SKM-1 (cell line): ENCODE results near the gene PHPT1.
"Not testable (repeated sequence)": the region's sequence is repeated elsewhere in the genome, so short reads cannot be mapped to it uniquely, and the experiment has no call there.

Experiments
- DNase-seq: peaks from one replicate; lab custom pipeline; 2025; ENCODE audit not compliant: unreplicated experiment; lab: John Stamatoyannopoulos, UW

The PHPT1 gene

GRCh38 chr9:136858844-136859757 lies 9.9 kb downstream of the PHPT1 start:
- DNase-seq: no peak

GRCh38 chr9:136860529-136860928 lies 11.3 kb downstream of the PHPT1 start:
- no peak for DNase-seq

- DNase-seq: no peak
These were observed 12.0 kb downstream of the PHPT1 start for GRCh38 chr9:136860933-136861873.

GRCh38 chr9:136861874-136862457 lies 12.8 kb downstream of the PHPT1 start:
- DNase-seq: no peak

DNA sequence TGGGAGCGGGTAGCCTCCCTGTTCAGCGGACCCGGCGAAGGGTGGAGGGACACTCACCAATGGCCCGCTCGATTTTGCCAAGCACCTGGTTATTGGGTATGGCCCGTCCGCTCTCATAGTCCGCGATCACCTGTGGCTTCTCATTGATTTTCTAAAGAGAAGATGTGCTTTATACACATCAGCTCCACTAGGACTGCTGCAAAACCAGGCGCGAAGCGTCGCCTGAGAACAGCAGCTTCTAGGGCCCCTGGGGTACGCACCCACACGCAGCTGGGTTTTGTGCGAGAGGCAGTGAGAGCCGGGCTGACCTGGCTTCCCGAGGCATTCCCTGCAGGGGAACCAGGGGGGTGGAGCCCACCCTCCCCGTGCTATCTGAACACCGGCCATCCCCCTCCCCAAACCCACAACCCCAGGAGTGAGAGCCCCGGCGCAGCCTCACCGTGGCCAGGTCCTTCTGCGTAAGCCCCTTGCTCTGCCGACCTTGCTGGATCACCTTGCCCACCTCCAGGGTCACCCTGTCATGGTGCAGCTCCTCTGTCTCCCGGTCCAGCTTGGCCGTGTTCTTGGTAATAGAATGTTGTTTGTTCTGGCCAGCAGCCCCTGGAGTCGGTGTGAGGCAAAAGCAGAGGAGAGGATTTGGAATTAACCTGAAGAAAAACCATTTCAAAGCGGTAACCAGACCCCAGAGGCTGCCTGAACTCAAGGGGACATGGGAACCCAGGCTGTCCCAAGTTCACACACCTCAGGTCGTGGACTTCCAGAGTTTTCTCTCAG lies 13.8 kb downstream of the PHPT1 start:
- no peak for DNase-seq

DNA sequence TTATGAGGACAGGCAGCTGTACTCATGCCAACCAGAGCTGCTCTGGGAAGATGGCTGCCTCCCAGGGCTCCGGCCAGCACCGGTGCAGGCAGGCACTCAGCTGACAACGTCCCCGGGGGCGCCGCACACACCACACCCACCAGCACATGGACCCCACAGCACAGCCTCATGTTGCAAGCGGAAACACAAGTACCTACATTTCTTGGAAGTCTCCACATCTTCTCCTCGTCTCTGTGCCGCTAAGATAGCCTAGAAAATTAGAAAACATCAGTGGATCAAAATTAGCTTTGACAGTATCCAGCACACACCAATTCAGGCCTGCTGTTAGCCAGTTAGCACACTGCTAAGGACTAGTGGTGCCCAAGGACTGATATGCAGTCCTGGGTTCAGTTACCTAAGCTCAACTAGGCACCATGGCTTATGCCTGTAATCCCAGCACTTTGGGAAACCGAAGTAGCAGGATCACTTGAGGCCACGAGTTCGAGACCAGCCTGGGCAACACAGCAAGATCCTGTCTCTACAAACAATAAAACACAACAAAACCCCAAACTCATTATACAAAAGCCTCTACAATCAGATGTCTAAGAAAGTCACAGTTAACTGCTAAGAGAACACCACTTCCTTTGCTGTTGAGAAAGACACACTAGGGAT lies 14.5 kb downstream of the PHPT1 start:
- no peak for DNase-seq

DNA sequence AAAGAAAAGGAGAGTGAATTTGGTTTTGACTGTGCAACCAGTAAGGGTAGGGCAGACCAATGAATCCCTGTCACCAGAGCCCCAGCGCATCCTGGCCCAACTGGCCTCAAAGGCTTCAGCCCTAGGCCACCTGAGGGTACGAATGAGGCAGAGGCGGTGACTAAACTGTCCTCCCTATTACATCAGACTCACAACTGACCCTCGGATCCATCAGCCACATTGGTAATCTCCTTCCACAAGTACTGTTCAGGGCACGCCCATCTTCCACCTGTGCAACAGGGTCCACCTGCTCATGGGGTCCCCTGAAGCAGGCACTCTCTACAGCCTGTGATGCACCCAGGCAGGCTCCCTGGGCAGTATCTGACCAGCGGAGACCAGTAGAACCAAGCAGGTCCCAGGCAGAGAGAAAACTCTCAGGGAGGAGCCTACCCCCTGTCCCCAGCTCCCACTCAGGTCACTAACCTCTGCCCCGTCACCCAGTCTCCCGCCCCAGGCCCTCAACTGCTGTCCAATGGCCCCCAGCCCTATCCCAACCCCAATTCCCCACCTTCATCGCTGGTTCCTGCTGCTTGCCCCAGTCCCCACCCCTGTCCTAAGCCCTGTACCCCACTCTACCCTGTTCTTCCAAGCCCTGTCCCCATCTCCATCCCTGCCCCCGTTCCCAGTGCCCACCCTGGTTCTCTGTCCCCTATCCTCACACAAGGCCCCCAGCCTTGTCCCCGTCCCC lies 16.0 kb downstream of the PHPT1 start:
- no peak for DNase-seq

DNA sequence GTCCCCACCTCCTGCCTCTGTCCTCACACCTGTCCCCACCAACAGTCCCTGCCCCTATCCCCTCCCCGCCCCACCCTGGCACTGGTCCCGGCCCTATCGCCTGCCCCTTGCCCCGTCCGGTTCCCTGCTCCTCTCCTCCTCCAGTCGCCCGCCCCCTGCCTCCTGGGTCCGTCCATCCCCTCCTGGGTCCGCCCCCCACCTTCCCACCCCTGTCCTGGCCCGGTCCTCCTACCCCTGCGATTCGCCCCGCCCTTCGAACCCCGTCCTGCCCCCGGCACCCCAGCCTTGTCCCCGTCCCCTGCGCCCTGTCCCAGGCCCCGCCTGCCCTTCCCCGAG lies 16.5 kb downstream of the PHPT1 start:
- DNase-seq: no peak

- not testable (repeated sequence) for DNase-seq
These were observed 17.8 kb downstream of the PHPT1 start for GRCh38 chr9:136866898-136867421.

DNA sequence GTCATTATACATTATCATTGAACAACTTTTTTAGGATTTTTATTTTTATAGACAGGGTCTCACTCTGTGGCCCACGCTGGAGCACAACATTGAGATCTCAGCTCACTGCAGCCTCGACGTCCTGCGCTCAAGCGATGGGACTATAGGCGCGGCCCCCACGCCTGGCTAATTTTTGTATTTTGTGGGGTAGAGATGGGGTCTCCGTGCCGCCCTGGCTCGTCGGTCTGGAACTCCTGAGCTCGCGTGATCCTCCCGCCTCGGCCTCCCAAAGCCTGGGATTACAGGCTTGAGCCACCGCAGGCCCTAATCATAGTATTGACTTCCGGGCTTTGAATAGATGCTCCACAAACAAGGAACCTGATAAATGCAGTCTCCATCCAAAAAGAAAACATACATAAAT lies 18.3 kb downstream of the PHPT1 start:
- no peak for DNase-seq

DNA sequence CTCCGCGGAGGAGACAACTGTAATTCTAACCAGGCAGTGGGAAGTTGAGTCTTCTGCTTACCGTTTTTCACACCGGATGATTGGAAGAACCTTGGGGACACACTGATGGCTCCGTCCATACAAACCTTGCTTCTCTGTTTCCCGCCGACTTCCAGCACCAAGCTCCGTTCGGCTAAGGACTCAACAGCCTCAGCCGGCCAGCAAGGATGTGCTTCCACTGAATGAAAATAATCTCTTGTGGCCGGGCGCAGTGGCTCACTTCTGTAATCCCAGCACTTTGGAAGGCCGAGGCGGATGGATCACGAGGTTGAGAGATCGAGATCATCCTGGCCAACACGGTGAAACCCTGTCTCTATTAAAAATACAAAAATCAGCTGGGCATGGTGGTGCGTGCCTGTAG lies 18.7 kb downstream of the PHPT1 start:
- no peak for DNase-seq

GRCh38 chr9:136868644-136869043 lies 19.4 kb downstream of the PHPT1 start:
- no peak for DNase-seq

- not testable (repeated sequence) for DNase-seq
These were observed 20.4 kb downstream of the PHPT1 start for GRCh38 chr9:136869611-136870010.

DNA sequence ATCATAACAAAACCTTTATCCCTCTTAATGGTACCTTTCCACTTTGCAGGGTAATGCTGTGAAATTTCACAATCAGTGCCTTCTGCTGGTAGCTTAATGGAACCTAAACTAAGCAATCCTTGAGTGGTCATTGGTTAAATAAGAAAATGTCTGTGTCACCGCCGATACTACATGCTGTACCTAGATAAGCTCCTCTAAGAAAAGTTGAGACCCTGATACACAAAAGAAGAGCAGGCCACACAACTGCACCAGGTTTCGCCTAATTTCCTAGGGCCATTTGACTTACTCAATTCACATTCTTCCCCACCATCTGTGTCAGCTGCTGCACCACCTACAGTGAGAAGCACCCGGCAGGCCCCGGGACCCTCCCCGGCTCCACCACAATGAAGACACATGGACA lies 25.9 kb downstream of the PHPT1 start:
- no peak for DNase-seq

- no peak for DNase-seq
These were observed 27.3 kb downstream of the PHPT1 start for GRCh38 chr9:136876476-136876875.

DNA sequence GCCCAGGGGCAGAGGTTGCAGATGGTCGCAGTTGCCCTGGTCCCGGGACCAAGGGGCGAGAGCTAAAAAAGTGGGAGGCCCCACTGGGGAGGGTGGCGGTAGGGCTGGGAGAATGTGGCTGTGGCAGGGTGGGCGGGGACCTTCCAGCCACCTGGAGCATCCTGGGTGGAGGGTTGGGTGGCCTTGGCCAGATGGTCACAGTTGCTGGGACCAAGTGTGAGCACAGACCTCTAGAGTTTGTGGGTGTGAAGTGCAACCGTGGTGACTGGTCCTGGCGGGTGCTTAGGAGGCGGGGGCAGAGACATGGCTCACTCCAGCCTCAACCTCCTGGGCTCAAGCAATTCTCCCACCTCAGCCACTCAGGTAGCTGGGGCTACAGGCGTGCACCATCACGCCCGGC lies 31.4 kb downstream of the PHPT1 start:
- no peak for DNase-seq

DNA sequence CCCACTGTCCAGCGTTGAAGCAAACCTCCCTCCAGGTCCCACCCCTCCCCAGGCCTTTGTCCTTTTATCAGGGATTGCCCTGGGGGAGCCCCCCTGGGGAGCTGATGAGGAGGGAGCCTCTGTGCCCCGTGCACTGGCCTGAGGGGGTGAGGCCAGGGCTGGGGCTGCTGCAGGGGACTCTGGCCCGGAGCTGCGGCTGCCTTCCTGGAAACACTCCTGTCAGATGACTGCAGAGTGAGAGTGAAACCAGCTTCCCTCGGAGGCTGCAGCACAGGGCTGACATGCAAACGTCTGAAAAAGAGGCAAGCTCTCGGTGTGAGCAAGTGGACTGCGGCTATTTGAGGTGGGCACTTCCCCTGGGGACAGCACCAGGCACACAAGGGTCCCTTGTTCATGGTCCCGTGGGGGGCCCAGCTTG lies 32.5 kb downstream of the PHPT1 start:
- no peak for DNase-seq

DNA sequence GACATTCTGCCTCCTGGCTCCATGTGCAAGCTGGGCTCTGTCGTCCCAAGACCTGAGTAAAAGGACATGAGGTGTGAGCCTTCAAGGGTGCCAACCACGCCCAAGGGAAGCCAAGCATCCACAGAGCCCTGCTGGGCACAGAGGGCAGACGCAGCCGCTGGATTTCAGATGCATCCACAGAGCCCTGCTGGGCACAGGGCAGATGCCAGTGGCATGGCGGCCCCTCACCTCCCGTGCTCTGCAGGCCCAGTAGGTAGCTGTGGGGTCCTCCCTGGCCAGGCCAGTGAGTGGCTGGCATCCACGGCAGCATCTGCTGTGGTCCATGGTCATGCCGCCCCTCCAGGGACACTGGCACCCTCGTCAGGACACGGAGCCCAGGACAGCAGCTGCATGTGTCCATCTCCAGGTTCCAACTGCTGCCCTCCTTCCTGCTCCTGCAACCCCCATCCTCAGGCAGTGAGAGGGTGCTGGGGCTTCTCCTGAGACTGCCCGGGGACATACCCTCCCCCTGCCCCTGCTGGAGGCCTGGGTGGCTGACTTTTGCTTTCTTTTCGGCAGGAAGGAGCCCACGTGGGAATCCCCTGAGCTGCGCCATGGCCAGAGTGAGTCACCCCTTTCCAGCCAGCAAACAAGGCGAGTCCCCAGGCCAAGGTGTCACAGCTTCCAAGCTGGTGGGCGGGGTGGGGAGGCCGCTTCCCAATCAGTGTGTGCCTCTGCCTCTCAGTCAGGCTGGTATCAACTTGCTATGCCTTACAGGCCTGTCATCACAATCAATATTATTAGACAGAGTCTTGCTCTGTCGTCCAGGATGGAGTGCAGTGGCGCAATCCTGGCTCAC lies 33.1 kb downstream of the PHPT1 start:
- no peak for DNase-seq

GRCh38 chr9:136882947-136883283 lies 33.7 kb downstream of the PHPT1 start:
- not testable (repeated sequence) for DNase-seq
